ENCODE measurements around the gene APLF.
"Not testable (repeated sequence)": the region's sequence is repeated elsewhere in the genome, so short reads cannot be mapped to it uniquely, and the experiment has no call there.

Gene APLF

GRCh38 chr2:68476454-68476853, 9.1 kb downstream of the APLF start:
- DNase-seq: no peak

- DNase-seq: no peak
These were observed 11.3 kb downstream of the APLF start for GRCh38 chr2:68478688-68479087.

GRCh38 chr2:68482296-68482820, 15.0 kb downstream of the APLF start:
- DNase-seq: no peak

GRCh38 chr2:68483011-68483410, 15.6 kb downstream of the APLF start:
- no peak for DNase-seq

- DNase-seq: no peak
These were observed 20.5 kb downstream of the APLF start for GRCh38 chr2:68487773-68488355.

GRCh38 chr2:68488605-68489004, 21.2 kb downstream of the APLF start:
- not testable (repeated sequence) for DNase-seq

- DNase-seq: no peak
These were observed 21.9 kb downstream of the APLF start for GRCh38 chr2:68489282-68489681.

GRCh38 chr2:68491582-68491981, 24.2 kb downstream of the APLF start:
- no peak for DNase-seq

- DNase-seq: no peak
These were observed 31.7 kb downstream of the APLF start for GRCh38 chr2:68499133-68499532.

GRCh38 chr2:68500649-68501048, 33.3 kb downstream of the APLF start:
- DNase-seq: no peak

- no peak for DNase-seq
These were observed 34.4 kb downstream of the APLF start for GRCh38 chr2:68501768-68502167.

GRCh38 chr2:68505603-68506159, 38.3 kb downstream of the APLF start:
- DNase-seq: no peak

GRCh38 chr2:68506170-68506569, 38.8 kb downstream of the APLF start:
- DNase-seq: no peak

GRCh38 chr2:68512326-68512725, 44.9 kb downstream of the APLF start:
- DNase-seq: no peak

- DNase-seq: no peak
These were observed 45.6 kb downstream of the APLF start for GRCh38 chr2:68512966-68513365.

- no peak for DNase-seq
These were observed 47.0 kb downstream of the APLF start for GRCh38 chr2:68514316-68514929.

GRCh38 chr2:68516051-68516955, 48.9 kb downstream of the APLF start:
- DNase-seq: no peak

GRCh38 chr2:68519236-68519635, 51.9 kb downstream of the APLF start:
- DNase-seq: no peak

GRCh38 chr2:68521037-68521436, 53.7 kb downstream of the APLF start:
- DNase-seq: no peak

GRCh38 chr2:68526943-68527342, 59.6 kb downstream of the APLF start:
- not testable (repeated sequence) for DNase-seq

GRCh38 chr2:68527343-68528081, 60.1 kb downstream of the APLF start:
- not testable (repeated sequence) for DNase-seq

GRCh38 chr2:68529156-68529555, 61.8 kb downstream of the APLF start:
- DNase-seq: not testable (repeated sequence)

GRCh38 chr2:68529651-68530050, 62.3 kb downstream of the APLF start:
- DNase-seq: not testable (repeated sequence)
